SK-N-SH (cell line): ENCODE results near the gene MARK4. TPM values are rescaled to one million over a fixed set of nuclear protein-coding genes. Genes with fewer than 3 reads are reported as not detected.

Experiments used
- CTCF ChIA-PET: fragments of 300-600, 350-600 bp; formaldehyde crosslinking; extraction: SDS; loops from one replicate; lab custom pipeline; 2021; lab: Yijun Ruan, JAX
- POLR2A ChIA-PET: fragments of 350-600 bp; sonication (Branson Sonifier 250); formaldehyde crosslinking; extraction: SDS; loops from one replicate; lab custom pipeline; 2020; ENCODE audit warnings: antibody characterized with exemption, inconsistent platforms; lab: Yijun Ruan, JAX
- DNase-seq: peaks from one replicate; pipeline ENCODE4 v3.0.0; 2012
- H2AFZ ChIP-seq: fragments of 200-600 bp; sonication (generic); 2 replicates; pipeline ENCODE4 v1.8.1; 2016; ENCODE audit warnings: antibody characterized with exemption, mild to moderate bottlenecking, low read depth
- H3F3A ChIP-seq: fragments of 200-600 bp; sonication (generic); replicated peaks from 2 replicates; pipeline ENCODE3; 2016; ENCODE audit warnings: antibody characterized with exemption, mild to moderate bottlenecking; ENCODE audit not compliant: insufficient read depth
- H3K27ac ChIP-seq, 2 experiments: fragments of 200-500 bp in 1 of 2; fragments of 200-600 bp in 1 of 2; sonication (Bioruptor generic) in 1 of 2; sonication (generic), shearing (Covaris generic) in 1 of 2; 2 replicates each; pipeline versions ENCODE4 v1.5.1 to v1.6.1; 2014 to 2016; ENCODE audit warnings: low read depth in 2 of 2, inconsistent platforms in 1 of 2, low read length in 1 of 2, mild to moderate bottlenecking in 1 of 2, mixed read lengths in 1 of 2
- H3K27me3 ChIP-seq: fragments of 200-600 bp; sonication (generic), shearing (Covaris generic); 2 replicates; pipeline ENCODE4 v1.6.1; 2016; ENCODE audit warnings: mixed run types; ENCODE audit not compliant: insufficient read depth
- H3K36me3 ChIP-seq, 2 experiments: fragments of 200-500 bp in 1 of 2; fragments of 200-600 bp in 1 of 2; sonication (Bioruptor generic) in 1 of 2; sonication (generic) in 1 of 2; replicated peaks in 1 of 2; 2 replicates each; pipeline versions ENCODE3 to v1.5.1; 2014 to 2016; ENCODE audit warnings: low read length in 1 of 2, mild to moderate bottlenecking in 1 of 2; ENCODE audit not compliant: insufficient read depth in 2 of 2, control insufficient read depth in 1 of 2
- H3K4me1 ChIP-seq, 2 experiments: fragments of 200-500 bp in 1 of 2; fragments of 200-600 bp in 1 of 2; sonication (Bioruptor generic) in 1 of 2; sonication (generic), shearing (Covaris generic) in 1 of 2; 2 replicates each; pipeline versions ENCODE4 v1.5.1 to v1.6.1; 2014 to 2016; ENCODE audit warnings: low read depth in 1 of 2, low read length in 1 of 2, mixed run types in 1 of 2; ENCODE audit not compliant: insufficient read depth in 2 of 2, control insufficient read depth in 1 of 2
- H3K4me2 ChIP-seq: fragments of 200-600 bp; sonication (generic), shearing (Covaris generic); 2 replicates; pipeline ENCODE4 v1.6.1; 2017; ENCODE audit warnings: mixed run types
- H3K4me3 ChIP-seq, 2 experiments: fragments of 200-500 bp in 1 of 2; fragments of 200-600 bp in 1 of 2; sonication (Bioruptor generic) in 1 of 2; sonication (generic), shearing (Covaris generic) in 1 of 2; 2 replicates each; pipeline versions ENCODE4 v1.5.1 to v1.8.1; 2014 to 2016; ENCODE audit warnings: low read depth in 2 of 2, inconsistent platforms in 1 of 2, low read length in 1 of 2, mild to moderate bottlenecking in 1 of 2, mixed read lengths in 1 of 2, moderate library complexity in 1 of 2
- H3K79me2 ChIP-seq: fragments of 200-600 bp; sonication (generic); 2 replicates; pipeline ENCODE4 v1.8.1; 2017; ENCODE audit warnings: mild to moderate bottlenecking; ENCODE audit not compliant: insufficient read depth
- H3K9ac ChIP-seq: fragments of 200-600 bp; sonication (generic); 2 replicates; pipeline ENCODE4 v1.6.1; 2017; ENCODE audit warnings: mixed run types
- H3K9me2 ChIP-seq: fragments of 200-600 bp; sonication (generic); 2 replicates; pipeline ENCODE4 v1.6.1; 2017; ENCODE audit warnings: mixed run types
- H3K9me3 ChIP-seq: fragments of 200-600 bp; sonication (generic); 2 replicates; pipeline ENCODE4 v1.6.1; 2017; ENCODE audit warnings: mixed run types, mild to moderate bottlenecking, moderate library complexity
- H4K20me1 ChIP-seq: fragments of 200-600 bp; sonication (generic); 2 replicates; pipeline ENCODE4 v1.6.1; 2017; ENCODE audit warnings: mild to moderate bottlenecking, mixed run types; ENCODE audit not compliant: insufficient read depth
- CHD2 ChIP-seq: fragments of 150-350 bp; IDR thresholded peaks from 2 replicates; pipeline ENCODE4 v1.6.1; 2018; ENCODE audit warnings: low read length; ENCODE audit not compliant: partially characterized antibody
- CTCF ChIP-seq: fragments of 200-600 bp; sonication (generic); IDR thresholded peaks from 2 replicates; pipeline ENCODE4 v1.6.1; 2017; ENCODE audit warnings: antibody characterized with exemption, mild to moderate bottlenecking, moderate library complexity
- FOXJ3 ChIP-seq: sonication (generic); formaldehyde crosslinking; IDR thresholded peaks from 2 replicates; pipeline ENCODE4 v1.5.1; 2020; ENCODE audit warnings: mild to moderate bottlenecking, missing genetic modification reagents
- MEF2A ChIP-seq: IDR thresholded peaks from 2 replicates; pipeline ENCODE4 v1.4.0; 2012; ENCODE audit warnings: low read depth, borderline replicate concordance
- MXI1 ChIP-seq: IDR thresholded peaks from 2 replicates; pipeline ENCODE4 v1.6.1; 2012; ENCODE audit warnings: mild to moderate bottlenecking, low read depth, low read length, improper control_type of control experiment
- NFIC ChIP-seq: IDR thresholded peaks from 2 replicates; pipeline ENCODE4 v1.4.0; 2012; ENCODE audit warnings: borderline replicate concordance
- POLR2AphosphoS5 ChIP-seq: IDR thresholded peaks from 2 replicates; pipeline ENCODE4 v1.6.1; 2012; ENCODE audit warnings: low read depth, low read length
- RXRA ChIP-seq: IDR thresholded peaks from 2 replicates; pipeline ENCODE4 v1.4.0; 2012; ENCODE audit warnings: low read depth, mild to moderate bottlenecking, borderline replicate concordance
- SIN3A ChIP-seq: IDR thresholded peaks from 2 replicates; pipeline ENCODE4 v1.6.1; 2012; ENCODE audit warnings: low read depth, mild to moderate bottlenecking, low read length, moderate library complexity, borderline replicate concordance
- YY1 ChIP-seq: IDR thresholded peaks from 2 replicates; pipeline ENCODE4 v1.4.0; 2012; ENCODE audit warnings: low read depth, mild to moderate bottlenecking
- WGBS: methylation state at CpG from one replicate; pipeline ENCODE4 v1.1.6; 2017; ENCODE audit warnings: low lambda C conversion rate; 5-methylcytosine and 5-hydroxymethylcytosine counted together
- polyA plus RNA-seq, 3 experiments: library from polyadenylated mRNA; depleted of rRNA; stranded (reverse); fragments of >200 nt; gene quantifications; 2 replicates each; pipeline ENCODE4 v1.2.3, GENCODE V29; 2012
- TF ChIP-seq, protein P1 (sequence below): IDR thresholded peaks from 2 replicates; pipeline ENCODE4; 2012

Gene MARK4
- polyA plus RNA-seq, 1 of the 3 experiments (the other 2 are of a cell fraction), result 16.3 TPM

DNA sequence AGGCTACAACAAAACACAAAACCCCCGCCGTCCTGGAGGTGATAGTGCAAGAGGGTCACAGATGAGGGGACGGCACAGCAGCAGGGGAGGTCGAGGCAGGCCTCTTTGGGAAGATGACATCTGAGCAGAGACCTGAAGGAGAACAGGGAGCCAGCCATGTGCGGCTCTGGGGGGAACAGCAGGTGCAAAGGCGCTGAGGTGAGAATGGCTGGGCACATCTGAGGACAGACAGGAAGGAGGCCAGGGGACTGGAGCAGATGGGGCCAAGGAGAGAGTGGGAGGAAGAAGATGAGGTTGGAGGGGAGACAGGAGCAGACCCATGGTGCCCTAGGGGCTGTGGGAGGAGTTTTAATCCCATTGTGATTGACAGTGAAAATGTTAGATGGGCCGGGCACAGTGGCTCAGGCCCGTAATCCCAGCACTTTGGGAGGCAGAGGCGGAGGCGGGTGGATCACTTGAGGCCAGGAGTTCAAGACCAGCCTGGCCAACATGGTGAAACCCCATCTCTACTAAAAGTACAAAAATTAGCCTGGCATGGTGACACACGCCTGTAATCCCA lies 73.4 kb downstream of the MARK4 start (continued):
- TF ChIP-seq, protein P1, sequence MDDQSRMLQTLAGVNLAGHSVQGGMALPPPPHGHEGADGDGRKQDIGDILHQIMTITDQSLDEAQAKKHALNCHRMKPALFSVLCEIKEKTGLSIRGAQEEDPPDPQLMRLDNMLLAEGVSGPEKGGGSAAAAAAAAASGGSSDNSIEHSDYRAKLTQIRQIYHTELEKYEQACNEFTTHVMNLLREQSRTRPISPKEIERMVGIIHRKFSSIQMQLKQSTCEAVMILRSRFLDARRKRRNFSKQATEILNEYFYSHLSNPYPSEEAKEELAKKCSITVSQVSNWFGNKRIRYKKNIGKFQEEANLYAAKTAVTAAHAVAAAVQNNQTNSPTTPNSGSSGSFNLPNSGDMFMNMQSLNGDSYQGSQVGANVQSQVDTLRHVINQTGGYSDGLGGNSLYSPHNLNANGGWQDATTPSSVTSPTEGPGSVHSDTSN, result no peak
- TF ChIP-seq FOXJ3 (CRISPR knock-in tag) (no peak), POLR2AphosphoS5 (no peak), YY1 (no peak)

DNA sequence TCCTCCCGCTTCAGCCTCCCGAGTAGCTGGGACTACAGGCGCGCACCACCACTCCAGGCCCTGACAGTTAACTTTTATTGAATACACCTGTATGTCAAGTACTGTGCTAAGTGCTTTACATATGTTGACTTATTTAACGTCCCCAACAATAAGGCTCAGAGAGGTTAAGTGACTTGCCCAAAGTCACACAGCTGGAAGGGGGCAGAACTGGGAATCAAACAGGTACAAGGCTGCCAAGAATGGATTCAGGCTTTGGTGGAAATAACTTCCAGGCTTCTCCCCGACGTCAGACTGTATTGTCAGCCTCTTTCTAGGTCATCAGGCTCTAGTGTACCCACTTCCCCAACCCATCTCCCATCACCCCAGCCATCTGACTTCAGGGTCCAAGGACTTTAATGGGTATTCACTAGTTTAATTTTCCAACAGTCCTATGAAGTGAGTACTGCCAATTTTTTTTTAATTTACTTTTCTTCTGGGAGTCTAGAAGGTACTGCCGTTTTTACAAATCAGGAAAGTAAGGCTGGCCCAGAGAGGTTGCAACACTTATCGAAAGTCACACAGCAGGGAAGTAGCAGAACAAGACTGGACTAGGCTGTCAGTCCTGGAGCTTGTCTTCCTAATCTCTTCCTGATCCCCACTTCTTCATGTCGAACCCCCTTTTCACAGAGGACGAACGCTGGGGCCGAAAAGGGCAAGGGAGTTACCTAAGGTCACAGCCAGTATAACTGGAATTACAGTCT lies 76.5 kb downstream of the MARK4 start:
- no peak for DNase-seq
- 59% methylated on average over 13 of the region's 13 CpGs for WGBS
- H3K27ac ChIP-seq, result no peak overlapping the region
- TF ChIP-seq RXRA, result no peak
- ChIA-PET POLR2A (no interaction called here), CTCF (interaction anchor here (0.7 to 2.4 kb wide), 3 partner anchors 11 to 140 kb away, joined by 3 to 13 read pairs (median 12); no protein-coding TSS in a partner anchor)
- no peak overlapping the region for H3K4me3 ChIP-seq
- H3K9me3 ChIP-seq, result no peaks in the 10 kb centered on the region
- H3K36me3 ChIP-seq, result no peaks in the 10 kb centered on the region
- H3K79me2 ChIP-seq, result no peaks in the 10 kb centered on the region
- no peak overlapping the region for H3K9ac ChIP-seq
- H2AFZ ChIP-seq, result no peak overlapping the region
- H3K9me2 ChIP-seq, result no peaks in the 10 kb centered on the region
- H3K4me1 ChIP-seq, result peaks cover 0 to 5% of the 10 kb centered on the region in 2 experiments; a peak in 1 of 4 replicates
- H3K4me2 ChIP-seq, result no peak overlapping the region
- no peaks in the 10 kb centered on the region for H4K20me1 ChIP-seq
- H3K27me3 ChIP-seq, result no peaks in the 10 kb centered on the region
- no peaks in the 10 kb centered on the region for H3F3A ChIP-seq

DNA sequence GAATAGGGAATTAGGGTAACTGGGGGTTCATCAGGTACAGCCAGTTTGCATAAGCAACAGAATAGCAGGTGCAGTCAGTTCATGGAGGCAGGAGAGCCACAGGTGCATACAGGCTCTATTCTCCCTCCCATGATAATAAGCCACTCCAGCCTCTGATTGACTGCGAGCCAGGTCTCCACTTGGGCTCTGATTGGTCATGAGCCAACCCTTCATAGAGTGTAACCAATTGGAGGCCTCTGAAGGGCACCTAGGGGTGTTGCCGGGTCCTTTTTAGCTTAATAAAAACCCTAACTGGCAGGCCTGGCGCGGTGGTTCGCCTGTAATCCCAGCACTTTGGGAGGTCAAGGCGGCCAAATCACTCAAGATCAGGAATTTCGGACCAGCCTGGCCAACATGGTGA lies 80.3 kb downstream of the MARK4 start:
- no peak overlapping the region for H3K4me2 ChIP-seq
- H3F3A ChIP-seq, result peaks cover under 1% of the 10 kb centered on the region
- POLR2A ChIA-PET, result no interaction called here

More for the DNA sequence above, 80.3 kb downstream of the MARK4 start:
- Histone ChIP-seq H3K9me3 (no peaks in the 10 kb centered on the region), H3K9me2 (no peaks in the 10 kb centered on the region), H4K20me1 (no peaks in the 10 kb centered on the region), H3K27me3 (no peaks in the 10 kb centered on the region), H3K4me1 (peaks cover 0 to under 1% of the 10 kb centered on the region in 2 experiments; a peak in 1 of 4 replicates), H3K36me3 (no peaks in the 10 kb centered on the region), H3K27ac (no peak overlapping the region), H3K79me2 (no peaks in the 10 kb centered on the region), H3K4me3 (no peak overlapping the region), H2AFZ (no peak overlapping the region), H3K9ac (no peak overlapping the region)
- no peak for DNase-seq
- CTCF ChIA-PET, result interaction anchor here (1.7 kb wide), 1 partner anchor 7 kb away, joined by 9 read pairs; no protein-coding TSS in a partner anchor
- WGBS, result 63% methylated on average over 7 of the region's 7 CpGs
- no peak for TF ChIP-seq SIN3A
- no peak for TF ChIP-seq MEF2A
- no peak for TF ChIP-seq MXI1
- TF ChIP-seq NFIC, result no peak
- no peak for TF ChIP-seq FOXJ3 (CRISPR knock-in tag)
- no peak for TF ChIP-seq CHD2
- no peak for TF ChIP-seq CTCF
